GM19397 (cell line): Measurements from ENCODE around the gene APCDD1.
"Not testable (repeated sequence)": the region's sequence is repeated elsewhere in the genome, so short reads cannot be mapped to it uniquely, and the experiment has no call there.

ENCODE experiments used
- ATAC-seq: cut with Tn5 transposase; IDR thresholded peaks from one replicate; pipeline ENCODE4 v1.9.1; 2021; ENCODE audit warnings: mild to moderate bottlenecking, moderate library complexity; ENCODE audit not compliant: unreplicated experiment

The APCDD1 gene

GRCh38 chr18:10461989-10462388 lies 7.6 kb downstream of the APCDD1 start:
- no peak for ATAC-seq

- no peak for ATAC-seq
Observed at GRCh38 chr18:10462597-10462996, 8.2 kb downstream of the APCDD1 start.

- no peak for ATAC-seq
Observed at GRCh38 chr18:10463096-10463495, 8.7 kb downstream of the APCDD1 start.

- ATAC-seq: no peak
Observed at GRCh38 chr18:10463741-10464140, 9.3 kb downstream of the APCDD1 start.

- ATAC-seq: not testable (repeated sequence)
Observed at GRCh38 chr18:10464161-10464648, 9.8 kb downstream of the APCDD1 start.

GRCh38 chr18:10465174-10465939 lies 10.9 kb downstream of the APCDD1 start:
- no peak for ATAC-seq

- no peak for ATAC-seq
Observed at GRCh38 chr18:10470429-10470828, 16.0 kb downstream of the APCDD1 start.

- ATAC-seq: no peak
Observed at GRCh38 chr18:10471574-10471973, 17.1 kb downstream of the APCDD1 start.

- ATAC-seq: no peak
Observed at GRCh38 chr18:10473132-10473531, 18.7 kb downstream of the APCDD1 start.

- no peak for ATAC-seq
Observed at GRCh38 chr18:10474309-10474708, 19.9 kb downstream of the APCDD1 start.

- no peak for ATAC-seq
Observed at GRCh38 chr18:10475276-10475653, 20.8 kb downstream of the APCDD1 start.

- ATAC-seq: no peak
Observed at GRCh38 chr18:10475654-10476291, 21.3 kb downstream of the APCDD1 start.

GRCh38 chr18:10476338-10476791 lies 21.9 kb downstream of the APCDD1 start:
- no peak for ATAC-seq

GRCh38 chr18:10477121-10477862 lies 22.9 kb downstream of the APCDD1 start:
- no peak for ATAC-seq

GRCh38 chr18:10477863-10478260 lies 23.4 kb downstream of the APCDD1 start:
- ATAC-seq: no peak

GRCh38 chr18:10481831-10482230 lies 27.4 kb downstream of the APCDD1 start:
- ATAC-seq: no peak

- no peak for ATAC-seq
Observed at GRCh38 chr18:10482363-10482984, 28.0 kb downstream of the APCDD1 start.

- peak; percentile 84 for ATAC-seq
Observed at GRCh38 chr18:10482985-10483949, 28.8 kb downstream of the APCDD1 start.

GRCh38 chr18:10485475-10485874 lies 31.0 kb downstream of the APCDD1 start:
- no peak for ATAC-seq

GRCh38 chr18:10486362-10486761 lies 31.9 kb downstream of the APCDD1 start:
- no peak for ATAC-seq
